Coronary artery (tissue), 2 donors: ENCODE data around the gene GPC3.
A peak's percentile ranks its signal among the peaks of the same experiment; 100 is the strongest.

Source experiments
- DNase-seq: peaks from one replicate; pipeline ENCODE4 v3.0.0-alpha.2; 2017; ENCODE audit warnings: low spot score
- H3K27ac ChIP-seq, 2 donors: fragments of 200-600 bp; sonication (generic); one replicate each; pipeline ENCODE4 v1.5.1; 2016 to 2019
- H3K4me3 ChIP-seq: fragments of 200-600 bp; sonication (generic); 2 replicates; pipeline ENCODE4 v1.5.1; 2016; ENCODE audit warnings: mild to moderate bottlenecking, moderate library complexity
- CTCF ChIP-seq: fragments of 200-600 bp; sonication (generic); IDR thresholded peaks from one replicate; pipeline ENCODE4 v1.5.1; 2019; ENCODE audit warnings: antibody characterized with exemption

The GPC3 gene

DNA sequence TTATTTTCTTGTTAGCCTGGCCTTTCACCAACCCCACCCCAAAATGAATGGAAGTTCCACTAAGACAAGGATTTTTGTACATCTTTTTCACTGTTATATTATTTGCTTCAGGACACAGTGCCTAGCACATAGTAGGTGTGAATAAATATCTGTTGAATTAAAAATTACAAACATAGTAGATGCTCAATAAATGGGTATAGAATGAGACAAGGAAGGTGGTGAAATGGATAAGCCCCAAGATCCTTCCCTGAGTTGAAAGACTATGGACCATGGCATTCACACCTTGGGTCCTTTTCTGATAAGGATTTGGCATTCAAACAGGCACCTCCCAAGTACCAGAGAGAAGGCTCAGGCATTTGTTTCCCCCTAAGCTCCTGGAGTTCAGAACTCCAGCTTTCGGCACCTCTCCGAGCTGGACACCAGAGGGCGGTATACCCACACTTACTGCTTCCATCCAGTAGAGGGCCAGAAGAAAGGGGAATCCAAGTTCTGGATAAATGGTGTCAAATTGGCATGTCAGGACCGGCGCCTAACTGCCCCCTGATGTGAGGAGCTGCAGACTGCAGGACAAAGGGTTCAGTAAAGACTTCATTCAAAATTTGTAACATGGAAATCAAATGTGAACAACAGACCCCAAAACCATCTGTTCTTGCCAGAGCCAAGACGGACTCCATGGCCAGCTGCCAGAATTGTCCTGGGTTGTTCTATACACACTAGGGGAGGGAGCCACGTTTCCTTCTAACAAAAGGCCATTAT, 193.0 kb downstream of the GPC3 start:
- Histone ChIP-seq H3K4me3 (peak overlapping the region; percentile 46), H3K27ac (no peak overlapping the region)
- peak; percentile 87 for TF ChIP-seq CTCF
- DNase-seq: peak; percentile 73

GRCh38 chrX:133789829-133790228, 195.6 kb downstream of the GPC3 start:
- DNase-seq: no peak
- TF ChIP-seq CTCF: no peak
- H3K4me3 ChIP-seq: no peak overlapping the region
- no peak overlapping the region for H3K27ac ChIP-seq

- DNase-seq: no peak
- Histone ChIP-seq H3K4me3 (no peak overlapping the region), H3K27ac (no peak overlapping the region)
- TF ChIP-seq CTCF: no peak
These were observed 199.0 kb downstream of the GPC3 start for GRCh38 chrX:133786382-133786781.

DNA sequence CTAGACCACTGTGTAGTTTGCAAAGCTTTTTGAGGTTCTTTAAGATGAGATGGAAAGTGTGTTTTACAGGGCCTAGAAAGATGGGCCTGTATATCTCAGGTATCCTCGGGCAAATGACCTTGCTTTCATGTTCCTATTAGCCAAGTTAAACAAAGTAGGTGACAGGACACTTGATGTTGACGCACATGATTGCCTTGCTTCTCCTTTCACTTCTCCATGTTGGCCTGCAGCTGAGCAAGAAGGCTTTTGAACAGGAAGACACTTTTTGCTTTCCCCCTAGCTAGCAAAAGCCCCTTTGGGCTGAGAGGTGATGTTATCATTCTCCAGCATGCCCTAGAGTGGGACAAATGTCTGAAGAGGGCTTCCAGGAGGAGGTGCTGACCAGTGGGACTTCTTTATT, 202.1 kb downstream of the GPC3 start:
- no peak for DNase-seq
- no peak overlapping the region for H3K27ac ChIP-seq

DNA sequence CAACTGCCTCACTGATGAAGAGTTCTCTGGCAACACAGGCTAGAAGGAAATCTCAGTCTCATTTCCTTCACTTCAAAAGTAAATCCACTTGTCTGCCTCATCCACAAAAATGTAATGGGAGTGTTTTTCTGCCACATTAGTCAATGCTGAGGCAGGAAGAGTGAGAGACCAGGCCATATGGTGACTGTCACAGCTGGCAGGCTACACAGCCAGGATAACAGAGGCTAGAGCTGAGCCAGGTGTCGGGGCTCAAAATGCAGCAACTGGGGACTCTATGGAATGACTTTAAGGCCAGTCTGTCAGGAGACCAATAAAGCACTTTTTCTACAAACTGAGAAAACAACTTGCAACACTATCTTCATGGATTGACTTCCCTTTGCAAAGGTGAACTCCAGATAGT, 204.2 kb downstream of the GPC3 start:
- DNase-seq: no peak
- Histone ChIP-seq H3K27ac (no peak overlapping the region), H3K4me3 (no peak overlapping the region)
- TF ChIP-seq CTCF: no peak

More for the DNA sequence above, 202.1 kb downstream of the GPC3 start:
- TF ChIP-seq CTCF: no peak
- H3K4me3 ChIP-seq: no peak overlapping the region

- DNase-seq: no peak
- TF ChIP-seq CTCF: no peak
- H3K4me3 ChIP-seq: no peak overlapping the region
- no peak overlapping the region for H3K27ac ChIP-seq
These were observed 209.3 kb downstream of the GPC3 start for GRCh38 chrX:133776072-133776471.

DNA sequence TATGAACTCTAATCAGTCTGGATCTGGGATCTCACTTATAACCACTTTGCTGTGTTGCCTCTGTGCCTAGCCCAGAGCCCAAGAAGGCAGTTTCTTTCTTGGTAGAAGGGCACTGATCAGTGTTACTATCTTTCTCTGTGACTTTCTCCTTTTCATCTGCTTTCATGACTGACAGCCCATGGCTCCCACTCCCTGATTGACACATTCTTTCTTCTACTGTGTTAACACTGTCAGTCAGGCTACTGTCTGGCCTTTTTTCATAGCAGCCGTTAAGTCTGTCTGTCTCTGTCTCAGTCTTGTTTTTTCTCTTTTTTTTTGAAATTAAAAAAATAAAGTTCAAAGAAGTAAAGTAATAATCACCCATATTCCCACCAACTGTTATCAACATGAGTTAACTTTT, 210.6 kb downstream of the GPC3 start:
- TF ChIP-seq CTCF: no peak
- H3K4me3 ChIP-seq: no peak overlapping the region
- DNase-seq: no peak
- no peak overlapping the region for H3K27ac ChIP-seq
